ENCODE measurements around the gene RXFP1.
"Not testable (repeated sequence)": the region's sequence is repeated elsewhere in the genome, so short reads cannot be mapped to it uniquely, and the experiment has no call there.

Gene RXFP1

DNA sequence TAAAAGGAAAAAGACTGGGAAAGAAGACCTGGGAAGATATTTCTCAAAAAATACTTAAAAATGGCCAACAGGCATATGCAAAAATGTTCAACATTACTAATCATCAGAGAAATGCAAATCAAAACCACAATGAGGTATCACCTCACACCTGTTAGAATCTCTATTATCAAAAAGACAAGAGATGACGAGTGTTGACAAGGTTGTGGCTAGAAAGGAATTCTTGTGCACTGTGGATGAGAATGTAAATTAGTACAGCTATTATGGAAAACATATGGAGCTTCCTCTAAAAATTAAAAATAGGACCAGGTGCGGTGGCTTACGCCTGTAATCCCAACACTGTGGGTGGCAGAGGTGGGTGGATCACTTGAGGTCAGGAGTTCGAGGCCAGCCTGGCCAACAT is 100.0 kb downstream of the RXFP1 start:
- DNase-seq, result no peak

DNA sequence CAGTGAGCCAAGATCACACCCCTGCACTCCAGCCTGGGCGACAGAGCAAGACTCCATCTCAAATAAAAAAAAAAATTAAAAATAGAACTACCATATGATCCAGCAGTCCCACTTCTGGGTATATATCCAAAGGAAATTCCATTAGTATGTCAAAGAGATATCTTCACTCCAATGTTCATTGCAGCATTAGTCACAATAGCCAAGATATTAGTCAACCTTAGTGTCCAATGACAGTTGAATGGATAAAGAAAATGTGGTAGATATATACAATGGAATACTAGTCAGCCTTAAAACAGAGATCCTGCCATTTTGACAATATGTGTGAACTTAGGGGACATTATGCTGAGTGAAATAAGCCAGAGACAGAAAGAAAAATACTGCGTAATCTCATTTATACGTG is 100.6 kb downstream of the RXFP1 start:
- DNase-seq, result no peak

DNA sequence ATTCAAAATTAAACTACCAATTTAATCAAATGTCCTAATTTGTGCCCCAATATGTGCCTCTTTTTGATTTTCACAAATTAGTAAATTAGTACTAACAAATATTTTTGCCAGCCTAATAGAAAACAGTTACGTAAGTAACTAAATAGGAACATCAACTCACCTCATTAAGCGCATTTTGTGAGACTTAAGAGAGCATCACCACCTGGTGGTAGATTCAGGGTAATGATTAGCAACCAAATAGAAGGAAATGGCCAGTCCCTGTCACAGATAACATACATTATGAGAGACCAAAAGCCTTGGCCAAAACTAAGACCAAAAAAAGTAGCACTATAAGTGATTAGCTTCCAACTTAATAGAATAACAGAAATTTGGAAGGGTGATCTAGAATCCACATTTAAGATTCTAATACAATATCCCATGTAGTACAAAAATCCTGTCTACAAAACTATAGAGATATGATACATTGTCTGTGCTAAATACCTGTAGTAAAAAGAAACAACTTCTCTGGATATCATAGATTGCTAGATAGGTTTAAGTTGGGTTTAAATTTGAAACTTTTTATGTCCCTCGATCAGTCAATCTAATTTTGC is 103.3 kb downstream of the RXFP1 start:
- DNase-seq, result no peak

DNA sequence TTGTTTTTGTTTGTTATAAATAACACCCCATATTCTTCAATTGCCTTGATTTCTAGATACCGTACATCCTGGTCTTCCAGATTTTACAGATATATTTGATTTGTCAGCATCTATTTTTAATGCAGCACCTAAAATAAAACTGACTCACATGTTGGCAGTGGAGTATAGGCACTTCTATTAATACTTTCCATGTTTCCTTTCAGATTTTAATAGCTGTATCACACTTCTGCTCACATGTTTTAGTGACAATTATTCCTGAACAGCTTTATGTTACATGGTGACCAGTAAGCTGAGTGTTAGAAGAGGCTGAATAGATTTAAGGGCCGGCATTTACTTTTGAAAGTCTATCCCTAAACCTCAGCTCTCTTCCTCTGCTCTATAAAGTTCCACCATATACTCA is 103.9 kb downstream of the RXFP1 start:
- DNase-seq, result no peak

DNA sequence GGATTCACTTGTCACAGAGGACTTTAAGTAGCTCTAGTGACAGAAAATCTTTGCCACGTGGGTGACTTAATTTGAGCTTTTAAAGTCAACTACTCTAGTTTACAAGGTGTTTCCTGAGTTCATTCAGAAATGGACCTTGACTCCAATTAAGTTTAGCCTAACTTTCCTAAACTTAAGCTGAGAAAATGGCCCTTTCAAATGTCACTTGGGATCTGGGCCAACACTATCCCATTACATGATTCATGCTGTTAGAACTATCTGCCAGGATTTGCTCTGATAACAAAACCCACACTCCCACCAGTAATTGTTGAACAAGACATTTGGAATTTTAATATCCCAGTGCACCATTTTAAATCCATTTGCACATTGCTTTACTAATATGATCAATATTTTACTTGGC is 109.2 kb downstream of the RXFP1 start:
- no peak for DNase-seq

DNA sequence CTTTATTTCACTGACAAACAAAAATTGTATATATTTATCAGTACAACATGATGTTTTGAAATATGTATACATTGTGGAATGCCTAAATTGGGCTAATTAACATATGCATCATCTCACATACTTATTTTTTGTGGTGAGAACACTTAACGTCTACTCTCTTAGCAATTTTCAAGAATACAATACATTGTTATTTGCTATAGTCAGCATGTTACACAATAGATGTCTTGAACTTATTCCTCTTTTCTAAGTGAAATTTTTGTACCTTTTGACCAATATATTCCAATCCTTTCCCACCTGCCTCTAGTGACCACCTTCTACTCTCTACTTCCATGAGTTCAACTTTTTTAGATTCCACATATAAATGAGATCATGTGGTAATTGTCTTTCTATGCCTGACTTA is 114.9 kb downstream of the RXFP1 start:
- no peak for DNase-seq

DNA sequence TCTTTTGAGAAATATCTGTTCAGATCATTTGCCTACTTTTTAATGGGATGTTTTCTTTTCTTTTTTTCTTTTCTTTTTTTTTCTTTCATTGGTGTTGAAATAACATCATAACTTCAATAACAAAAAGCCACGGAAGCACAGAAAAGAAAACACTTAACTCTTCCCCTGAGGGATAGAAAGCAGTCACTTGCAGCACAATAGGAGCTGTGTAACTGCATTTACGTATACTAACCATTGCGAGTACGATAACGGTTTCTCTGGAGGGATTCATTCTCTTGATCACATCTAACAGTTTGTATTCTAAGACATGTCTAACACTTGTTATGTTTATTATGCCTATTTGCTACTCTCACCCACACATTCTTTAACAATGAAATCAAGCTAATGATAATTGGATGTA is 122.7 kb downstream of the RXFP1 start:
- DNase-seq, result no peak

DNA sequence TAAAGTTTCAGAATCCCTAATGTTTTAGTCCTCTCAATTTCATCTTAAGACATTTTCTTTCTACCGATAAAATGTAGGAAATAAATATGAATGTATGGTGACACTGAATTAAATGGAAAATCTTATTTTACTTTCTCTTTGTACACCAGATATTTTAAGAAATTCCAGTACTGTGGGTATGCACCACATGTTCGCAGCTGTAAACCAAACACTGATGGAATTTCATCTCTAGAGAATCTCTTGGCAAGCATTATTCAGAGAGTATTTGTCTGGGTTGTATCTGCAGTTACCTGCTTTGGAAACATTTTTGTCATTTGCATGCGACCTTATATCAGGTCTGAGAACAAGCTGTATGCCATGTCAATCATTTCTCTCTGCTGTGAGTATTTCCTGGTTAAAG is 123.1 kb downstream of the RXFP1 start:
- DNase-seq, result no peak

GRCh38 chr4:158649111-158649680 is 127.5 kb downstream of the RXFP1 start:
- no peak for DNase-seq

- DNase-seq, result no peak
Measured at GRCh38 chr4:158652920-158653319, 131.2 kb downstream of the RXFP1 start.

GRCh38 chr4:158656439-158656838 is 134.8 kb downstream of the RXFP1 start:
- DNase-seq, result no peak

DNA sequence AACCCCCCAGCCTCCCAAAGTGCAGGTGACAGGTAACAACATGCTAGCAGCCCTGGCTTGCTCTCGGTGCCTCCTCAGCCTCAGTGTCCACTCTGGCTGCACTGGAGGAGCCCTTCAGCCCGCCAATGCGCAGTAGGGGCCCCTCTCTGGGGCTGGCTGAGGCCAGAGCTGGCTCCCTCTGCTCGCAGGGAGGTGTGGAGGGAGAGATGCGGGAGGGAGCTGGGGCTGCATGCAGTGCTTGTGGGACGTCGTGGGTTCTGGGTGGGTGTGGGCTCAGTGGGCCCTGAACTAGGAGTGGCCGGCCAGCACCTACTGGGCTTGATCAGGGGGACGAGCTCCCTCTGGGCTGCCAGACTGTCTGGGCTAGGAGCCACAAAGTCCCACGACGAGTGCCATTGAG is 135.6 kb downstream of the RXFP1 start:
- DNase-seq, result no peak

- DNase-seq, result not testable (repeated sequence)
Measured at GRCh38 chr4:158663255-158663654, 141.6 kb downstream of the RXFP1 start.

DNA sequence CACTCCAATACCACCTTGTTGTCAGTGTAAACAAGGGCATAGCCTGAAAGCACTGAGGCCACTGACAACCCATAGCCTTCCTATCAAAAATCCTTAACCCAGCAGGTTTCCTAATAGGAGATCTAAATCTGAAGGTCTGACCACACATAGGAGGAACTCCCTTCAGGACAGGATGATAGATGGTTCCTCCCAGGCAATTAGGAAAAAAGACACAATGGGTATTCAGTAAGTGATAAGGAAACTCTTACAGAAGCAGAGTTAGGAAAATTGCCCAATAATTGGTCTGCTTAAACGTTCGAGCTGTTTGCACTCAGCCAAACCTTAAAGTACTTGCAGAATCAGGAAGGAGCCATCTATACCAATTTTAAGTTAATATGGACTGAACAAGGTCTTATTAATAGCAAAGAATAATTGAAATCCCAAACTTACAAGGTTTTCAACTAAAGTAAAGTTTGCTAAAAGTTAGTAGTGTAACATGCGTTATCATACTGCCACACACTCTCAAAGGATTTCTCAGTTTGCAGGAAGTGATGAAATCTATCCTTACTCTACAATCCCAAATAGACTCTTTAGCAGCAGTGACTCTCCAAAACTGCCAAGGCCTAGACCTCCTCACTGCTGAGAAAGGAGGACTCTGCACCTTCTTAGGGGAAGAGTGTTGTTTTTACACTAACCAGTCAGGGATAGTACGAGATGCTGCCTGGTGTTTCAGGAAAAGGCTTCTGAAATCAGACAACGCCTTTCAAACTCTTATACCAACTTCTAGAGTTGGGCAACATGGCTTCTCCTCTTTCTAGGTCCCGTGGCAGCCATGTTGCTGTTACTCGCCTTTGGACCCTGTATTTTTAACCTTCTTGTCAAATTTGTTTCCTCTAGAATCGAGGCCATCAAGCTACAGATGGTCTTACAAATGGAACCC is 142.3 kb downstream of the RXFP1 start:
- DNase-seq, result not testable (repeated sequence)

DNA sequence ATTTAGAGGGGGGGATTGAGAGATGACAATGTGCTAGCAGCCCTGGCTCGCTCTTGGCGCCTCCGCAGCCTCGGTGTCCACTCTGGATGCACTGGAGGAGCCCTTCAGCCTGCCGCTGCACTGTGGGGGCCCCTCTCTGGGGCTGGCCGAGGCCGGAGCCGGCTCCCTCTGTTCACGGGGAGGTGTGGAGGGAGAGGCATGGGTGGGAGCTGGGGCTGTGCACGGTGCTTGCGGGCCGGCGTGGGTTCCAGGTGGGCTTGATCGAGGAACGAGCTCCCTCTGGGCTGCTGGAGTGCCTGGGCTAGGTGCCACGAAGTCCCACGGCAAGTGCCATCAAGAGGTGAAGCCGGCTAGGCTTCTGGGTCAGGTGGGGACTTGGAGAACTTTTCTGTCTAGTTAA is 143.1 kb downstream of the RXFP1 start:
- DNase-seq, result no peak

DNA sequence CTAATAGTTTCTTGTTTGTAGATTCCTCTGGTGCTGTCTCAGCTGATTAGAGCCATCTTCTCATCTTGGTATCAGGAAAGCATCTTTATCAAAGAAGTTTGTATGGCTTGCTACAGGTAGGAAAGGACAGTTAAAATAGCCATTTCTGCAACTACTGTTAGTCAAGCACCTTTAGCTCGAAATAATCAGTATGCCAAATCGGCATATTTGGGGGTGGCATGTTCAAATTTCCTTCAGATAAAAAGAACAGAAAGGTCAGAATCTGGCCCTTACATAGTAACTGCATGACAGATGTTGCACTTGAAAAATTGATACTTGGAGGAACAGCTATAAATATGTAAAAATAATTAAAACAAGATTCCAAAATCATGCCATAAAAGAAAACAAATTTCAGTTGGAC is 145.2 kb downstream of the RXFP1 start:
- no peak for DNase-seq

DNA sequence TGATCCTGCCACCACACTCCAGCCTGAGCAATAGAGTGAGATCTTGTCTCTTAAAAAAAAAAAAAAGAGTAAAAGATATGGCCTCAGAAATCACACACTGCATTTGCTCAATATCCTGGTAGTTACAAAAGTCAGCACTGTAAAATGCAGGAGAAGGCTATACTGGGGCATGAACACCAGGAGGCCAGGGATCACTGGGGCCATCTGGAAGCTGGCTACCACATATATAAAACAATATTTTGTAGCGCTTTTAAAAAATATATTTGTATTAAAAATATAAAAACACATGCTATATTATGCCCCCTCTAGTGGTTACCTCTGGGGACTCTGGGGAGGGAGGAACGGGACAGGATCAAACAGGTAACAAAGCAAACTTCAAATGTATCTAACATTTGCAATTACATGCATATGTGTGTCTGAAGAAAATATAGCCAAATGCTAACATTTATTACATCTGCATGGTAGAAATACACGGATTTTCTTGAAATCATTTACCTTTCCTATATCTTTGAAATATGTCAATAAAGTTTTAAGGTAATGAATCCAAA is 146.0 kb downstream of the RXFP1 start:
- DNase-seq, result no peak

DNA sequence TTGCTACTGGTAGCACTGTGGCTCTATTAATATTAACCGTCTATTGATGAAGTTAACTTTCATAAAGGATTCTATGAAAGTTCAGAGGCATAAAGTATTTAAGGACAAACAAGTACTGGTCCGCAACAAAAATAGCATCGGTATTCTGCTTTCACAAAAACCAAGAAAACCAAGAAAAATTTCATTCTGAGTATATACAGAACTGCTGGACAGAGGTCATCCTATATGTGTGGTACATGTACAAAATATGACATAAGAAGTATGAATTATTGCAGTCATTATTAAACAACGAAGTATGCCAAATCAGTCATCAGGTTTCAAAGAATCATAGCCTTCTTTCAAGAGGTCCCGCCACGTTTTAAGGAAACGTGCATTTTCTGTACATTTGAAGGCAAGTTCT is 147.6 kb downstream of the RXFP1 start:
- no peak for DNase-seq

- DNase-seq, result no peak
Measured at GRCh38 chr4:158670975-158671664, 149.4 kb downstream of the RXFP1 start.

GRCh38 chr4:158671665-158671914 is 149.9 kb downstream of the RXFP1 start, which contains the start of gene C4orf46:
Gene C4orf46, minus strand, starts transcription at chr4:158671887. Its CDS starts 86 bp downstream, at chr4:158671801.
- DNase-seq, result no peak

GRCh38 chr4:158671915-158672806 is 150.5 kb downstream of the RXFP1 start, which contains the start of gene ETFDH:
Gene ETFDH, plus strand, starts transcription at chr4:158672296. Its CDS starts 161 bp downstream, at chr4:158672457.
- DNase-seq, result peak; percentile 73

GRCh38 chr4:158673633-158674032 is 152.0 kb downstream of the RXFP1 start:
- DNase-seq, result no peak

Measured in NCI-H187 treated with DMSO at 0.1 percent for 48 hours (cell line).